GM18870 (cell line): ENCODE measurements around the gene HIC2.
"Not testable (repeated sequence)": the region's sequence is repeated elsewhere in the genome, so short reads cannot be mapped to it uniquely, and the experiment has no call there.

ENCODE experiments used
- ATAC-seq: cut with Tn5 transposase; IDR thresholded peaks from one replicate; pipeline ENCODE4 v1.9.1; 2021; ENCODE audit warnings: moderate library complexity; ENCODE audit not compliant: unreplicated experiment

HIC2 gene

DNA sequence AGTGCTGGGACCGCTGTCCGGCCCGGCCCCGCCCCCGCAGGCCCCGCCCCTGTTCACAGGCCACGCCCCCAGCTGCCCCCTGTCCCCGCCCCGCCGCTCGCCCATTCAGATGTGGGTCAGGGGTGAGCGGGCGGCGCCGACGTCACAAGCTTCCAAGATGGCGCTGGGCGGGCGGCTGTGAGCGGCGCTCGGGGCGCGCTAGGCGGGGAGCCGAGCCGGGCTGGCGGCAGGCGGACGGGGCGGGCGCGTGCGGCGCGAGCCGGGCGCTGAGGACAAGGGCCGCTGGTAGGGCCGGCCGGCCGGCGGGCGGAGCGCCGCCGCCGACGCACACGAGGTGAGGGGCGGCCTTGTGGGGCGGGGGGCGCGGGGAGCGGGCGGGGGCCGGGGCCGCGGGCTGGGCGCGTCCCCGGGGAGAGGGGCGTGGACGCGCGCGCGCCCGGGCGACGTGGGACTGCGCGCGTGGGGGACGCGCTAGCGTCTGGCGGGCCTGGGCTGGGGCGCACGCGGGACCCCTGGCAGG is at the start of gene HIC2:
Gene HIC2 (plus strand): TSS at position 145 of the 520 bp plus-strand sequence. CDS start 25,461 bp downstream, outside the sequence.
- not testable (repeated sequence) for ATAC-seq

DNA sequence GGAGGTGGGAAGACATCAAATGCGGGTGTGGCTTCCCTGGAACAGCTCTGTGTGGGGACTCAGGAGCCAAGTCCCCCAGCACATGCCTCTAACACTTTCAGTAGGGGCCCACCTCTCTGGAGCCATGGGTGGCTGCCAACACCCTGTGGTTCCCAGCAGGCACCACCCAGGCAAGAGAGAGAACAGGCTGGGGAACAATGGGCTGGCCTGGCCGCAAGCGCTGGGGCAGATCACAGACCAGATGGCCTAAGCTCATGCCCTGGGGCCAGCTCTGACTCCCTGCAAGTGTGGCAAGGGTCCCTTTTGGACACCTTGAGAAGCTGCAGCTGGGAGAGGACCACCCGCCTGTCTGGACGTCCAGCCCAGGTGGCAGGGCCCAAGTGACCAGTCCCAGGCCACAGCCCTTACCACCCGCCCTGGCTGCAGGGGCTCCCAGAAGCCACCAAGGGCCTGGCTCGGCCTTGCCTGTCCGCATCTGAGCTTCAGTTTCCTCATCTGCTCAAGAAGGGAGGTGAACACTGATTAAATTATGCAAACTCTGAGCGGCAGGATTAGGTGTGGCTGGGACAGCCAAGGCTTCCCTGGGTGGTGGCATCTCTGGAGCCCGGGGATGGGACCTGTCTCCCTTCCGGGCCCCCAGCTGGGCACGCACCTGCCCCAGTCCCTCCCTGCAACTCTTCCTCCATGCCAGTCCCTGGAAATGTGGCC is 48.4 kb upstream of the HIC2 start:
- ATAC-seq = not testable (repeated sequence)

DNA sequence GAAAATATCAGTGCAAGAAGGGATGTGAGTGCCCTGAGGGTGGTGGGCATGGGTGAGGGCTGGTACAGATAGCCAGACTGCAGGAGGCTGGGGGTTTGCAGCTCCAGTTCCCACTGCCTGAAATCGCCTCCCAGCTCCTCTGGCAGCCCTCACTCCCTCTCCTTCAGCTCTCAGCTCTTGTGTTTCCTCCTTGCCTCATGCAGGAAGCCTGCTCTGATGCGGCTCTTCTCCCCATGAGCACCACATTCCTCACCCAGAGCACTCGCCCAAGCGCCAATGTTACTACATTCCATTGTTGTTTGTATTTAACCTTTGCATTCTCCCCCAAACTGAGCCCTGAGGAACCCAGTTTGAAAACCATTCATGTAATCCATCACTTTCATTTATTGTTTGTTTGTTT is 41.3 kb upstream of the HIC2 start:
- not testable (repeated sequence) for ATAC-seq

- not testable (repeated sequence) for ATAC-seq
Observed at GRCh38 chr22:21383701-21384467, 33.3 kb upstream of the HIC2 start, which contains the start of gene RIMBP3B. Gene RIMBP3B, plus strand, starts transcription at chr22:21383751. Its CDS starts 108 bp downstream, at chr22:21383859.

DNA sequence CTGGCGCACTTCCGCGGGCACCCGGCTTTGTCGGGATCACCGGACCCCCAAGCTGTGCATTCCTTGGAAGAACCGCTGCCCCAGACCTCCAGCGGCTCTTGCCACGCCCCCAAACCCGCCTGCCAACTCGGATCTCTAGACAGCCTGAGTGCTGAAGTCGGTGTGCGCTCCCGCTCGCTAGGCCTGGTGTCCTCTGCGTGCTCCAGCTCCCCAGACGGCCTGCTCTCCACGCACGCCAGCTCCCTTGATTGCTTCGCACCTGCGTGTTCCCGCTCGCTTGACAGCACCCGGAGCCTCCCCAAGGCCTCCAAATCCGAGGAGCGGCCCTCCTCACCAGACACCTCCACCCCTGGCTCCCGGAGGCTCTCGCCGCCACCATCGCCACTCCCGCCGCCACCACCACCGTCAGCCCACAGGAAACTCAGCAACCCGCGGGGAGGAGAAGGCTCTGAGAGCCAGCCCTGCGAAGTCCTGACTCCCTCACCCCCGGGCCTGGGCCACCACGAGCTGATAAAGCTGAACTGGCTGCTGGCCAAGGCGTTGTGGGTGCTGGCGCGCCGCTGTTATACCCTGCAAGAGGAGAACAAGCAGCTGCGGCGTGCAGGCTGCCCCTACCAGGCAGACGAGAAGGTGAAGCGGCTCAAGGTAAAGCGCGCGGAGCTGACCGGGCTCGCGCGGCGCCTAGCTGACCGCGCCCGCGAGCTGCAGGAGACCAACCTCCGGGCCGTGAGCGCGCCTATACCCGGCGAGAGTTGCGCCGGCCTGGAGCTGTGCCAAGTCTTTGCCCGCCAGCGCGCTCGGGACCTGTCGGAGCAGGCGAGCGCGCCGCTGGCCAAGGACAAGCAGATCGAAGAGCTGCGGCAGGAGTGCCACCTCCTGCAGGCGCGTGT is 32.5 kb upstream of the HIC2 start:
- ATAC-seq = not testable (repeated sequence)

GRCh38 chr22:21389480-21389879 is 27.7 kb upstream of the HIC2 start:
- not testable (repeated sequence) for ATAC-seq

GRCh38 chr22:21390013-21390412 is 27.2 kb upstream of the HIC2 start:
- ATAC-seq = not testable (repeated sequence)

GRCh38 chr22:21394613-21395012 is 22.6 kb upstream of the HIC2 start:
- ATAC-seq = not testable (repeated sequence)

DNA sequence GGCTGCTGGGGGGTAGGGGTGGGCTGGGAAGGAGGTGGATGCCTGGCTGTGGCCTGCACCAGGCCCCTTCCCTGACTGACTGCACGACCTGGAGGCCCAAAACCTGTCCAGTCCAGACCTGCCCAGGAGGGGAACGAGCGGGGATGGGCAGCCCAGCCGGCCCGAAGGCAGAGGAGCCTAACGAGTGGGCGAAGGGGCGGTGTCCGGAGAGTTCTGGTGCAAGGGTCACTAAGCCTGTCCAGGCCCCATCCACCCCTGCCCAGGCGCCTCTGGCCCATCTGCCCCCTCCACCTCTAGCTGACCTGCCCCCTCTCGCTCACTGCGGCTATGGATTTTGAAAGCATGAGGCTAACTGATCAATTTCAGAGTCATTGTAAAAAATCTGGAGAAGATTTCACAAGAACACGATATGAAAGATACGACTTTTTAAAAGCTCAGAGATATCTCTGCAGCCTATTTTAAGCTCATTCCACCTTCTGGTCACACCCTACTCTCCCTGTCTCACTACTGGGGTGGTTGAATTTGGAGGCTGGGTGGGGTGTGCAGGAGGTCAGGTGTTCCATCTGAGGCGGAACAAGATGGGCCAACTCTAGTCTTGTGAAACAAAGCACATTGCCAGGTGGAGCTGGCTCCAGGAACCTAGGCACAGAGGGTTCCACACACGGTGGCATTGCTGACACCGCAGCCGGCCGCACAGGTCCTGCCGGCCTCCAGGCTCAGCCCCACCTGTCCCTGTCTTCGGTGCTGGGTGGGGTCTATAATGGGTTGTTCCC is 15.8 kb upstream of the HIC2 start:
- not testable (repeated sequence) for ATAC-seq

DNA sequence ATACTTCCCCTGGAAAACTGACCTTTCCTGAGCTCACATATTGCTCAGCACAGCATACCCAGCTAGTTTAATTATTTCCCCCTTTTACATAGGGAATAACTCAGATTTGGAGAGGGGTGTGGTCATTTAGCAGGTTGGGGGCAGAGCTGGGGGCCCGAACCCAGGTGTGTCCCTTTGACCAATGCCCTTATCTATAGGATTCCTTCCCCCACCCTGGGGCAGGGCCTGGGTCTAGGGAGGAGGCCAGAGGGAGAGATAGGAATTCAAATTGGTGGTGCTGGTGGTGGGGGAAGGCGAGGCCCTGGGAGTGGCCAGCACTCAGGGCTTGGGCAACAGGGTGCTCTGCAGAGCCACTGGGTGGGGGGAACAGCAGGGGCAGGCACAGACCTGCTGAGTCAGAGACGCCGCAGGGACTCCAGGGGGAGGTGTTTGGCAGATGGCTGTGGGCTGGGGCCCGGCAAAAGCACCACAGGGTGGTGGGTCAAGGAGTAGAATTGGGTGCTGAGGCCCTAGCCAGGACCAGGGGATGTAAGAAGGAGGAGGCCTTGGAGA is 14.3 kb upstream of the HIC2 start:
- ATAC-seq = not testable (repeated sequence)

- not testable (repeated sequence) for ATAC-seq
Observed at GRCh38 chr22:21407139-21407538, 10.0 kb upstream of the HIC2 start.

- not testable (repeated sequence) for ATAC-seq
Observed at GRCh38 chr22:21407792-21408191, 9.4 kb upstream of the HIC2 start.

DNA sequence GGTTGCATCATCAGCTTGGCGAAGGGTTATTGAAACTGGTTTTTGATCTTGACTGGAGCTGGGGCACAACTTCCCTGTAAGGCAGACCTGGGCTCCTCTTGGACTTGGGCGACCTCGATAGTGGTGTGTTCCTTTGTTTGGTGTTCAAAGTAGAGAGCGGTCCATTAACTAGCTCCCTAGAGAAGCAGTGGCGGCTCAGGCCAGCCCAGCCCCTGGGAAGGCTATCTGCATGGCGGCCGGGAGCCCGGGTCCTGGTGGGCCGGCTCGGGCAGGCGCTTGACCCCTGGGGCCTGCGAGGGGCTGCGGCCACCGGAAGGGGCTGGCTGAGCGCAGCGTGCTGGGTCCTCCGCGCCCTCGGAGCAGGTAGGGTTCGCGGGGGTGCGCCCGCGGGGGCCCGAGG is 796 bp upstream of the HIC2 start:
- not testable (repeated sequence) for ATAC-seq

- ATAC-seq = not testable (repeated sequence)
Observed at GRCh38 chr22:21417853-21418252, 682 bp downstream of the HIC2 start.

DNA sequence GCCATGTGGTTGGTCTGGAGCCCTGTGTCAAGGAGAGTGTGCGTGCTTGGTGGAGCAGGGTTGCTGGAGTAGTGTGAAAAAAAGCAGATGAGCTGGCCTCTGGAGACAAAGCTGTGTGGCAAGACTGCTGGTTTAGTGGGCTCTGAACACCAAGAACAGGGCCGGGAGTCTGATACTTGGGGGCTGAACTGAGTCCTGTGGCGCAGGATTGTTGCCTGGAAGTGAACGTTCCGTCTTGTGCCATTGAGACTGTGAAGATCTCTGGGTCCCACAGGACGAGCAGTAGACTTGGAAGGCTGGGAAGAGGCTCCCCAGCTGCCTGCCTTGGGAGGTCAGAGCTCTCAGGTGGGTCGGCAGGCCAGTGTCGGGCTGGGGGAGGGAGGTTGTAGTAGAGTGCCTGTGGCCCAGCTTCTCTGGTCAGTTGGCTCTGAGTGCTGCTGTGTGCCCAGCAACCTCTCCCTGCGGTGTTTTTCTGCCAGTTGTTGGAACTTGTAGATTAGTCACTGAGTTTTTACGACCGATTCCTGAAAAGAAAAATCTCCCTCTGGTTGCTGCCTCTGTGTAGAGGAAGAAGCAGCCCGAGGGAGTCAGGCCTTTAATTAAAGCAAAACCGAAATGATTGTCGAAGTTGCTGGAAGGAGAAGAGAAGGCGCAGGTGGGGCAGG is 1.9 kb downstream of the HIC2 start:
- ATAC-seq = not testable (repeated sequence)

DNA sequence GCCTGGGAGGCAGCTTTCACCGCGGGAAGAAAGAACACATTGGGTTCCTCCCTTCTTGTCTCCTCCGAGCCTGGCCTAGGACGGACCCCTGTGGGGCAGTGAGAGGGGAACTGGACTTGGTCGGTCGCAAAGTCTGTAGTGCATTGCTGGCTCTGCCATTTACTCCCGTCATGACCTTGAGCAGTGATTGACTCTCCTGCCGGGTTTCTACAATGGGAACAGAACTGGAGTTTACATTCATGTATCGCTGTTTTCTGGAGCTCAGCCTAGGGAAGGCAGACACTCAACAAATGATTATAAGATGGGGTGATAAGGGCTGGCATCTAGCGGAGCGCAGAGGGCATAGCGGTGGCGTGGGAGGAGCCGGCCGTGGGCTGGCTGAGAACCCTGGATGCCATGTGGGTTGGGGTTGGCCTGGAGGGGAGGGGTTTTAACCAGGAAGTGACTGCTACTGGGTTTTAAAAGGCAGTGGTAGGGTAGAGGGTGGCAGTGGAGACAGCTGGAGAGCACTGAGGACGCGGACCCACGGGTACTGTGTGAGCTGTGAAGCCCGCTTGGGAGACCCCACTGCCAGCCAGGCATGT is 3.1 kb downstream of the HIC2 start:
- not testable (repeated sequence) for ATAC-seq

DNA sequence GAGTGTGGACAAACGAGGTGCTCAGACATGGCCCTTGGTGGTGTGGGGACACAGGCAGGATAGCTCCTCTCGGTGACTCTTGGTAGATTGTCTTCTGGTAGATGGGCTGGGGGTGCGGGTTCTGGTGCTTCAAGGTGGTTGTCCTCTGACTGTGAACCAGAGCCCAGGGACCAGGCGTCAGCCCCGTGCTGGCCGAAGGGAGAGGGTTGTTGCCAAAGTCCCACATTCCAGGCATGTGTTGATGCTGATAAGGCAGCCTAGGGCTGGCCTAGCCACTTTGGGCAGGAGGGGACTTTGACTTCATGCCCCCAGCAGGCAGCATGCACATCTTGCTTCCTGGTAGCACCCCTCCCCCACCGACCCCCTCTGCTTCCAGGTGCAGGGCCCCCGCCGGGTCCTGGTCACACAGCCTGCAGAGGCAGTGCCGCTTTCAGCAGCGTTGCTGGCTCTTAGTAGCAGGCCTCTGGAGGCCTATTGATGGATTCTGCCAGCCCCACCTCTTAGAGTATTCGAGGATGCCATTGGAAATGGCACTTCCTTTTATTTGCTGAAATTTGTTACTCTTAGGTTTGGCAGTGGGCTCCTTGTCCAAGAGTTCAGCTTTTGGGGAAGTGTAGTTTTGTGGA is 7.0 kb downstream of the HIC2 start:
- ATAC-seq = not testable (repeated sequence)
